K562 (cell line): Measurements from ENCODE around the gene DUS3L. TPM values are rescaled to one million over a fixed set of nuclear protein-coding genes. Genes with fewer than 3 reads are reported as not detected.

Source experiments
- ATAC-seq: fragments of 200-7000 bp; cut with Tn5 transposase; 3 replicates; pipeline ENCODE4 v1.9.1; 2020; ENCODE audit warnings: moderate library complexity
- BruUV-seq: library from RNA; stranded (reverse); fragments of 400-500 nt; replicated peaks from 2 replicates; lab custom pipeline; 2021; lab: Mats Ljungman, UMichigan
- CTCF ChIA-PET: fragments of 300-600 bp; formaldehyde crosslinking; extraction: SDS; loops from one replicate; lab custom pipeline; 2021; ENCODE audit warnings: low intra/inter-chr PET ratio; lab: Yijun Ruan, JAX
- POLR2A ChIA-PET: fragments of 300-600, 350-650 bp; sonication (Branson Sonifier 250); formaldehyde crosslinking; extraction: SDS; loops from one replicate; lab custom pipeline; 2021; ENCODE audit warnings: antibody characterized with exemption, inconsistent platforms; lab: Yijun Ruan, JAX
- DNase-seq, 4 experiments: peaks; one replicate each; pipeline versions ENCODE4 v3.0.0 to v3.0.0-alpha.2; 2011 to 2018; ENCODE audit warnings: low spot score in 3 of 4, mixed read lengths in 3 of 4; ENCODE audit errors: extremely low read depth in 1 of 4
- FAIRE-seq: peaks from 2 replicates; lab custom pipeline; 2011; peaks lifted over from hg19 to GRCh38; lab: Jason Lieb, UNC
- H2AFZ ChIP-seq: 2 replicates; pipeline ENCODE4 v1.6.0; 2011; ENCODE audit warnings: low read depth, low read length, control low read depth, inconsistent platforms
- H3K27ac ChIP-seq: fragments of 200-600 bp; 3 replicates; pipeline ENCODE4 v1.8.0; 2011; ENCODE audit warnings: low read depth, mild to moderate bottlenecking, control low read depth, inconsistent platforms, low read length, moderate library complexity, mixed read lengths; ENCODE audit errors: extremely low read depth
- H3K27me3 ChIP-seq, 2 experiments: fragments of 300-600 bp in 1 of 2; 2 replicates in 1 of 2; 3 replicates in 1 of 2; pipeline versions ENCODE4 v1.6.0 to v1.8.0; 2011; ENCODE audit warnings: inconsistent platforms in 2 of 2, low read length in 2 of 2, mild to moderate bottlenecking in 1 of 2, mixed read lengths in 1 of 2, moderate library complexity in 1 of 2; ENCODE audit not compliant: control insufficient read depth in 2 of 2, insufficient read depth in 2 of 2
- H3K36me3 ChIP-seq: fragments of 300-600 bp; 3 replicates; pipeline ENCODE4 v1.8.0; 2011; ENCODE audit warnings: mild to moderate bottlenecking, low read length, inconsistent platforms; ENCODE audit not compliant: control insufficient read depth, insufficient read depth
- H3K4me1 ChIP-seq, 2 experiments: fragments of 200-600 bp in 1 of 2; replicated peaks in 1 of 2; 2 replicates in 1 of 2; 3 replicates in 1 of 2; pipeline versions ENCODE4 v1.5.1 to v1.8.0; 2011; ENCODE audit warnings: inconsistent platforms in 2 of 2, low read length in 2 of 2, mild to moderate bottlenecking in 1 of 2, mixed read lengths in 1 of 2, moderate library complexity in 1 of 2; ENCODE audit not compliant: control insufficient read depth in 2 of 2, insufficient read depth in 2 of 2
- H3K4me2 ChIP-seq: 2 replicates; pipeline ENCODE4 v1.6.1; 2011; ENCODE audit warnings: low read length, control low read depth, inconsistent platforms, mixed read lengths; ENCODE audit not compliant: insufficient read depth
- H3K4me3 ChIP-seq: fragments of 200-600 bp; sonication (generic), shearing (Covaris generic); 2 replicates; pipeline ENCODE4 v1.5.1; 2016; ENCODE audit warnings: control low read depth, inconsistent platforms
- H3K79me2 ChIP-seq: fragments of 200-600 bp; 3 replicates; pipeline ENCODE4 v1.8.0; 2011; ENCODE audit warnings: low read length, inconsistent platforms; ENCODE audit not compliant: control insufficient read depth, insufficient read depth
- H3K9ac ChIP-seq, 2 experiments: 2 replicates each; pipeline versions ENCODE4 v1.6.0 to v1.6.1; 2011; ENCODE audit warnings: low read depth in 2 of 2, low read length in 2 of 2, control low read depth in 1 of 2, inconsistent platforms in 1 of 2, mild to moderate bottlenecking in 1 of 2, mixed read lengths in 1 of 2; ENCODE audit not compliant: insufficient read depth in 1 of 2
- H3K9me1 ChIP-seq: one replicate; pipeline ENCODE4 v1.6.0; 2011; ENCODE audit warnings: inconsistent platforms, mild to moderate bottlenecking, low read length, moderate library complexity; ENCODE audit not compliant: control insufficient read depth, insufficient read depth
- H3K9me3 ChIP-seq: replicated peaks from 2 replicates; pipeline ENCODE4 v1.5.1; 2011; ENCODE audit warnings: low read depth, low read length, inconsistent platforms; ENCODE audit not compliant: control insufficient read depth, insufficient read depth
- H4K20me1 ChIP-seq: replicated peaks from 2 replicates; pipeline ENCODE4 v1.6.1; 2011; ENCODE audit warnings: low read length, inconsistent platforms, mixed read lengths; ENCODE audit not compliant: control insufficient read depth, insufficient read depth
- ARID1B ChIP-seq: fragments of 450-650 bp; IDR thresholded peaks from 2 replicates; pipeline ENCODE4 v1.6.1; 2016; ENCODE audit warnings: antibody characterized with exemption, mild to moderate bottlenecking, inconsistent platforms
- RCOR1 ChIP-seq, 2 experiments: IDR thresholded peaks; 2 replicates each; pipeline ENCODE4 v1.6.1; 2012; ENCODE audit warnings: low read depth in 2 of 2, low read length in 2 of 2, borderline replicate concordance in 1 of 2, improper control_type of control experiment in 1 of 2
- SAFB ChIP-seq: fragments of 200-400 bp; formaldehyde crosslinking; IDR thresholded peaks from 2 replicates; pipeline ENCODE4 v1.6.1; 2017; ENCODE audit warnings: low read depth, low read length, borderline replicate concordance
- WGBS: fragments of 100-300 bp; shearing (Covaris generic); methylation state at CpG from one replicate; pipeline ENCODE4 v1.1.6; 2016; ENCODE audit warnings: low coverage, mixed read lengths; ENCODE audit not compliant: insufficient coverage; ENCODE audit errors: missing lambda C conversion rate; 5-methylcytosine and 5-hydroxymethylcytosine counted together
- in situ Hi-C: fragments of 300-500 bp; cut with MboI; formaldehyde crosslinking; loops from 4 replicates; pipeline ENCODE4 v1.15.0; 2018; ENCODE audit warnings: inconsistent platforms, mixed read lengths
- intact Hi-C: fragments of 100-400 bp; cut with micrococcal nuclease; formaldehyde crosslinking; loops from 2 replicates; pipeline ENCODE4 v1.14.2; 2022
- polyA plus RNA-seq, 8 experiments: library from polyadenylated mRNA; depleted of rRNA in 4 of 8; stranded (reverse) in 5 of 8; unstranded in 3 of 8; fragments of >200 nt; fragmentation: Nextera tagmentation in 2 of 8; fragmentation: Illumina TruSeq in 1 of 8; extraction: Ambion mirVana in 2 of 8; extraction: Trizol in 1 of 8; gene quantifications; 2 replicates each; pipeline versions ENCODE4 v1.2.1 to v1.2.3, GENCODE V29; 2011 to 2014; ENCODE audit warnings: inconsistent platforms in 1 of 8, missing spikeins in 1 of 8
- total RNA-seq, 7 experiments: library from RNA; depleted of rRNA in 6 of 7; stranded (reverse); fragments of >200 nt in 6 of 7; fragmentation: Illumina TruSeq in 2 of 7; extraction: Trizol in 2 of 7; gene quantifications; 2 replicates each; pipeline versions ENCODE4 v1.2.1 to v1.2.3, GENCODE V29; 2011 to 2021; ENCODE audit warnings: low replicate concordance in 1 of 7

Gene DUS3L
- total and polyA plus RNA-seq, 9 of the 15 experiments (the other 6 are each of a cell fraction or from before 2014, with no cell fraction given): 1.7 to 102 (median 77.5) TPM

GRCh38 chr19:5806133-5806489 is 15.1 kb upstream of the DUS3L start:
- 0 out of 2 replicates have a peak, but pooled peaks have one; percentile 1 for TF ChIP-seq ARID1B
- no peak for TF ChIP-seq SAFB
- TF ChIP-seq RCOR1 (IDR thresholded peaks at IDR 0.05; ENCODE audit: borderline replicate concordance in 1 of 2, low read depth in 2 of 2, low read length in 2 of 2): 0 out of 4 replicates have a peak, but pooled peaks of 1 of the 2 experiments have one; percentile 1
- no peaks in the 10 kb centered on the region for H3K9me1 ChIP-seq
- DNase-seq (no peak), ATAC-seq (no peak), FAIRE-seq (no peak)
- BruUV-seq: no TSS peak
- no peaks in the 10 kb centered on the region for H4K20me1 ChIP-seq
- peak overlapping the region; percentile 60; the same call in 1 of the 2 replicates for H2AFZ ChIP-seq
- H3K4me1 ChIP-seq: peaks cover 20 to 55% of the 10 kb centered on the region in 2 experiments
- POLR2A ChIA-PET: interaction anchor here (0.6 kb wide), 1 partner anchor 93 kb away, joined by 5 read pairs; no protein-coding TSS in a partner anchor
- no peak overlapping the region for H3K4me2 ChIP-seq
- WGBS: 11% methylated on average over 5 of the region's 6 CpGs
- H3K4me3 ChIP-seq: no peak overlapping the region; the same call in 1 of the 2 replicates
- H3K9ac ChIP-seq: peak overlapping the region; percentile 13 to 72; a peak in 2 of 4 replicates
- intact Hi-C loops: loop anchor here (10.0 kb wide), 1 partner anchor 179 kb away; no protein-coding TSS in a partner anchor
- in situ Hi-C loops: no loop called here
- no peak overlapping the region for H3K27ac ChIP-seq
- no peaks in the 10 kb centered on the region for H3K79me2 ChIP-seq
- no peaks in the 10 kb centered on the region for H3K9me3 ChIP-seq
- no peaks in the 10 kb centered on the region for H3K36me3 ChIP-seq
- H3K27me3 ChIP-seq: no peaks in the 10 kb centered on the region
- CTCF ChIA-PET: interaction anchor here (2.8 to 4.2 kb wide), 3 partner anchors 17 to 216 kb away, joined by 20 to 48 read pairs (median 32); no protein-coding TSS in a partner anchor
